ENCODE data around the gene IFNAR2. TPM values are rescaled to one million over a fixed set of nuclear protein-coding genes. Genes with fewer than 3 reads are reported as not detected.

The IFNAR2 gene
- total and polyA plus RNA-seq, 2 donors (not counting 3 experiments of a cell fraction or from before 2014, with no cell fraction given), result 22.8 to 42.1 TPM

DNA sequence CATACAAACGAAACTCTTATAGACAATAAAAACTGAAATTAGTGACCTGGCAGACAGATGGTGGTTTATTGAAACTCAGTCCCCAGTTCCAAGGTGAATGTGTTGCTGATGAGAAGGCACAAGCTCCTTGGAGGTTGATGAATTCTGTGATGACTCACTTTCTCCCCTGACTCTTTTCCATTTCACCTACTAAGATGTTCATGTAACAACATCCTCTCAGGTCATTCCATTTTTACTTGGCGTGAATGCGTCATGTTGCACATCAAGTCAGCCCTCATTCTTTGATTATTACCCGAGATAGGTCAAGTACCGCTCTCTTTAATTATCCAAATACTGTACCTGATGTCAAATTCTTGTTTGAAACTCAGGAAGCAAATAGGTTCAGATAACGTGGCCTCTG lies 26.3 kb downstream of the IFNAR2 start:
- Histone ChIP-seq H3K36me3 (ENCODE audit: control insufficient read depth in 2 of 2, extremely low read depth in 1 of 2, insufficient read depth in 2 of 2, low read length in 2 of 2) (peaks cover 11 to 14% of the 10 kb centered on the region in 2 experiments), H3K79me2 (ENCODE audit: control insufficient read depth, insufficient read depth, low read length) (no peaks in the 10 kb centered on the region), H4K20me1 (replicated peaks; ENCODE audit: control insufficient read depth, extremely low read depth, insufficient read depth, low read length) (no peaks in the 10 kb centered on the region), H3K27me3 (ENCODE audit: control insufficient read depth in 2 of 2, insufficient read depth in 2 of 2, low read length in 2 of 2) (no peaks in the 10 kb centered on the region), H3K9ac (replicated peaks; ENCODE audit: extremely low read depth, insufficient read depth, low read length) (no peak overlapping the region), H3K9me1 (replicated peaks; ENCODE audit: control insufficient read depth, extremely low read depth, insufficient read depth, low read length) (no peaks in the 10 kb centered on the region), H3K4me3 (replicated peaks in 1 of 3; ENCODE audit: insufficient read depth in 1 of 3, low read depth in 1 of 3, low read length in 3 of 3) (no peak overlapping the region), H3K4me2 (ENCODE audit: insufficient read depth, low read length) (no peak overlapping the region), H2AFZ (ENCODE audit: low read depth, low read length) (no peak overlapping the region), H3K4me1 (ENCODE audit: control insufficient read depth, extremely low read depth, insufficient read depth, low read length) (no peaks in the 10 kb centered on the region), H3K9me3 (replicated peaks; ENCODE audit: control insufficient read depth, insufficient read depth, low read length) (no peaks in the 10 kb centered on the region), H3K27ac (ENCODE audit: insufficient read depth, low read depth, low read length) (no peak overlapping the region)
- dilution Hi-C loops (cut with MboI; ENCODE audit: extremely low pct_ligation_motif_present, low sequenced_read_pairs), result no loop called here
- FAIRE-seq (no peak), DNase-seq (ENCODE audit: low read depth, low spot score) (no peak)
- TF ChIP-seq EZH2 (IDR thresholded peaks at IDR 0.05; ENCODE audit: borderline replicate concordance, low read depth, low read length, severe bottlenecking), result no peak
- TF ChIP-seq, protein P1, sequence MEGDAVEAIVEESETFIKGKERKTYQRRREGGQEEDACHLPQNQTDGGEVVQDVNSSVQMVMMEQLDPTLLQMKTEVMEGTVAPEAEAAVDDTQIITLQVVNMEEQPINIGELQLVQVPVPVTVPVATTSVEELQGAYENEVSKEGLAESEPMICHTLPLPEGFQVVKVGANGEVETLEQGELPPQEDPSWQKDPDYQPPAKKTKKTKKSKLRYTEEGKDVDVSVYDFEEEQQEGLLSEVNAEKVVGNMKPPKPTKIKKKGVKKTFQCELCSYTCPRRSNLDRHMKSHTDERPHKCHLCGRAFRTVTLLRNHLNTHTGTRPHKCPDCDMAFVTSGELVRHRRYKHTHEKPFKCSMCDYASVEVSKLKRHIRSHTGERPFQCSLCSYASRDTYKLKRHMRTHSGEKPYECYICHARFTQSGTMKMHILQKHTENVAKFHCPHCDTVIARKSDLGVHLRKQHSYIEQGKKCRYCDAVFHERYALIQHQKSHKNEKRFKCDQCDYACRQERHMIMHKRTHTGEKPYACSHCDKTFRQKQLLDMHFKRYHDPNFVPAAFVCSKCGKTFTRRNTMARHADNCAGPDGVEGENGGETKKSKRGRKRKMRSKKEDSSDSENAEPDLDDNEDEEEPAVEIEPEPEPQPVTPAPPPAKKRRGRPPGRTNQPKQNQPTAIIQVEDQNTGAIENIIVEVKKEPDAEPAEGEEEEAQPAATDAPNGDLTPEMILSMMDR (IDR thresholded peaks at IDR 0.05; ENCODE audit: extremely low read depth in 1 of 2, insufficient read depth in 1 of 2, low read depth in 1 of 2, low read length in 2 of 2), result no peak
- no peak for TF ChIP-seq MYC (IDR thresholded peaks at IDR 0.05; ENCODE audit: low read depth, low read length)
- TF ChIP-seq POLR2AphosphoS5 (IDR thresholded peaks at IDR 0.05; ENCODE audit: insufficient read depth, low read depth, low read length), result no peak
- TF ChIP-seq, protein P2, sequence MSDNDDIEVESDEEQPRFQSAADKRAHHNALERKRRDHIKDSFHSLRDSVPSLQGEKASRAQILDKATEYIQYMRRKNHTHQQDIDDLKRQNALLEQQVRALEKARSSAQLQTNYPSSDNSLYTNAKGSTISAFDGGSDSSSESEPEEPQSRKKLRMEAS (IDR thresholded peaks at IDR 0.05; ENCODE audit: insufficient read depth, insufficient read length), result no peak
- TF ChIP-seq POLR2A (IDR thresholded peaks at IDR 0.05; ENCODE audit: low read depth, low read length), result no peak
- no peak for TF ChIP-seq GATA2 (IDR thresholded peaks at IDR 0.05; ENCODE audit: insufficient read depth, insufficient read length, low read depth, low read length)
- no peak for TF ChIP-seq JUN (IDR thresholded peaks at IDR 0.05; ENCODE audit: borderline replicate concordance, insufficient read depth, insufficient read length, low read depth)
- TF ChIP-seq FOS (IDR thresholded peaks at IDR 0.05; ENCODE audit: borderline replicate concordance, insufficient read depth, low read length), result no peak
- no TSS peak for BruUV-seq (replicated peaks)
- intact Hi-C loops (cut with micrococcal nuclease), result no loop called here
- ChIA-PET CTCF (interaction anchor here (1.9 kb wide), 1 partner anchor 56 kb away, joined by 5 read pairs; no protein-coding TSS in a partner anchor), POLR2A (no interaction called here)
